Endometrial microvascular endothelial cells (primary cell): ENCODE results near the gene UGT2B15. TPM values are rescaled to one million over a fixed set of nuclear protein-coding genes. Genes with fewer than 3 reads are reported as not detected.
"Not testable (repeated sequence)": the region's sequence is repeated elsewhere in the genome, so short reads cannot be mapped to it uniquely, and the experiment has no call there.

Source experiments
- in situ Hi-C: cut with HindIII; loops from 2 replicates; pipeline ENCODE4 v1.10.0; 2017; ENCODE audit warnings: low sequenced_read_pairs, low pct_unique_long_range_greater_than_20kb; ENCODE audit errors: inconsistent ontology term
- total RNA-seq: library from RNA; depleted of rRNA; stranded (reverse); fragments of >200 nt; gene quantifications from one replicate; pipeline ENCODE4 v1.2.3, GENCODE V29; 2015; ENCODE audit errors: inconsistent ontology term

The UGT2B15 gene
- total RNA-seq, 1 donor from 2014 or later, result not detected

DNA sequence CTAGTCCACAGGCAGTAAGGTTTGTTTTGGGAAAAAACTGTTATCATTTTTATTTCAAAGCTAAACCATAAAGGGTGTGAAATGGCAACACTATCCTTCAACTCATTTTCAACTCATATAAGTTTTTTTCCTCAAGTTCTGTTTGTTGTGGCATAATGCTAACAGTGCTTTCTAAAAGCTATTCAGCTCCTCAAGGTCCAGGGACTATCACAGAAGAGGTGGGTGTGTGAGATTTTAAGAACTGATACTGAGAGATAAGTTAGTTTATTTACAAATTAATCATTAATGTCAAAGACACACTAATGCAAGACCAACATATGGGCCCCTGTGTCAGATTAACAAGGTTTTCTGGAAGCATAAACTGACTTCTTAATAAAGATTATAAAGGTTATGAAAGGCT, 11.8 kb downstream of the UGT2B15 start:
- in situ Hi-C loops, result no loop called here

DNA sequence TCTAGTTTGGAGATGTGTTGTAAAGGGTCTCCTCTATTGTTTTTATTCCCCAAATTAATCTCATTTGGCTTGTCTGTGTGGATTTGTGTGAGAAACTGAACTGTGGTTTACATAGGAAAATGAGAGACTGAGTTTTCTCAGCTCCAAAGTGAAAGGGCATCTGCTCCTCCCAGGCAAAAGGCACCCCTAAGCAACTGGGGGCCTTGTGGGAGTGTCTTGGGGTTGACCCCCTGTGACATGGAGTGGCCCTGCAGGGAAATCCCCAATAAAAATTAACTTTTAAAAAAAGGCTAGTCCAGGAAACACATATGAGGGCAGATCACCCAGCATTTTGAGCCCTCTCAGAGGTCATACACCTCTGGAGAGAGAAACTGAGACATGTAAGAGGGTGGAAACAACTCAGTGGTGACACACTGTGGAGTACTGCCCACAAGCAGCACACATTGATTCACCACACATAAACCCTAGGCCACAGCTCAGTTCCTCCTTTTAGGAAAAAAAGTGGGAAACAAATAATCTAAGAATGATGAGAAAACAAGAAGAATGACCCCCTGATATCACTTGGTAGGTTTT, 13.3 kb downstream of the UGT2B15 start:
- in situ Hi-C loops, result not testable (repeated sequence)

- in situ Hi-C loops, result not testable (repeated sequence)
These were observed 13.9 kb downstream of the UGT2B15 start for GRCh38 chr4:68656445-68656973.

DNA sequence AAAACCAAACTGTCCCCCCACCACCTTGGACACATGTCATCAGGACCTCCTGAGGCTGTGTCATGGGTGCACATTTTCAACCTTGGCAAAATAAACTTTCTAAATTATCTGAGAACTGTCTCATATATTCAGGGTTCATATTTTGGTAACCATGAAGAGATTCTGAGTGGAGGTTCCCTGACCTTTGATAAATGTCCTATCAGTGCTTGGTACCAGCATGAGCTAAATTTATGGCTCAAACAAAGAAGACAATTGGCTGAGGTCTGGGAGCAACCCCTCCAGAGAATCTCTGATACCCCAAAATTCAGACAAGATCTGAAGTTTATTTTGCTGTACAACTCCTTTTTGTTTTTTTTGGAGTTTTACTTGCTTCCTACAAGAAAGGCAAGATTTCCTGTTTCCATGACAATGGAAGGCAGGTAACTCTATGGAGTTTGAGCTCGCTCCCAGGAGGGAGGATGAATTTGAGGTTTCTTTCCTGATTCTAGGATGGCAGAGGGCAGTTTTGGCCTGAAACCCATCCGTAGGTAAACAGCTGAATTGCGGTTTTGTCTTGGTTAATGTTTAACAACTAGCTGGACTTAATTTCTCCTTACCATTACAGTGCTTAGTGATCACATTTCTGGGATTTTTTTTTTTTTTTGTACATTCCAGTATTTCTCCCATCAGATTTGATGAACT, 14.5 kb downstream of the UGT2B15 start:
- in situ Hi-C loops, result no loop called here

DNA sequence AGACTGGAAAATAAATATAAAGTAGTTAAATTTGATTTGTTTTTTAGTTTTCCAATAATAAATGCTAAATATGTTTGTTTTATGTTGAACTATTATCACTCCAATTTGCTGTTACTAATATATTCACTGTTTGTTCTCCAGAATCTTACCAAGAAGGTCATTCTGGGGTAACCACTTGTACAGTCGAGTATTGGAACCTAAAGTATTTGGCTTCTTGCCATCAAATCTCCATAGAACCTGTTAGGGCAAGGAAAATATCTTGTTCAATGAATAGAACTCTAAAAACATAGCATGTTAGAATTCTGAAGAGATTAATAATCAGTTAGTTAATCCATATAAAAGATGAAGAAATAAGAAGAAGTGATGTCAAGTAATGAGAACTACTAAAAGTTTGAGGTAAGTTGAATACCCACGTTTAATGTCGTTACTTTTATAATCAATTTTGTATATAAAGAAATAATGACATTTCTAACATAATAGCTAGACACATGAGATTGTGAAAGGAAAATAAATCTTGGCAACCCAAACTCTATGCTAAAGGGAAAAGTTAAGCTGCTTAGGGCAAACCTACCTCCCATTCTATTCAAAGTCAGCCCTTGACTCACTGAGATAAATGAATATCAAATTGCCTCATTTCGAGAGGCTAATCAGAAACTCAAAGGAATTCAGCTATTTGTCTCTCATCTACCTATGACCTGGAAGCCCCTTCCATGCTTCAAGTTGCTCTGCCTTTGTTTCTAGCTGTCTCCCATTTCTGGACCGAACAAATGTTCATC, 15.3 kb downstream of the UGT2B15 start:
- in situ Hi-C loops, result no loop called here

GRCh38 chr4:68651932-68652331, 18.5 kb downstream of the UGT2B15 start:
- in situ Hi-C loops, result no loop called here

DNA sequence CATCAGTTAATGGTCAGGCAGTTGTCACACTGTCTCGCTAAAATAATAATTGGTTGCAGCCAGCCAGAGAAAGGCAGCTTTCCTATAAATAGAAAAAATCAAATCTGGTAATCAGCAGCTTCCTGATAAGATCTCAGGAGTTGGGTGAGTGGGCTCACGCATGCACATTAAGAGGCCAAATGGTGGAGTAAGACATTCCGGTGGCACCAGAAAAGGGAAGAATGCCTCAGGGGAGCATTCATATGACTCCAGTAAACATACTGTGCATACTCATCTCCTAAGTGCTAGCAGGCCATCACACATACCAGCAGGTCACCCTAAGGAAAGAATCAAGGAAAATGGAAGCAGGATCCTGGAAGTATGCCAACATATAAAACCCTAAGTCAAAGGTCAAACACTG, 40.1 kb downstream of the UGT2B15 start:
- in situ Hi-C loops, result no loop called here

DNA sequence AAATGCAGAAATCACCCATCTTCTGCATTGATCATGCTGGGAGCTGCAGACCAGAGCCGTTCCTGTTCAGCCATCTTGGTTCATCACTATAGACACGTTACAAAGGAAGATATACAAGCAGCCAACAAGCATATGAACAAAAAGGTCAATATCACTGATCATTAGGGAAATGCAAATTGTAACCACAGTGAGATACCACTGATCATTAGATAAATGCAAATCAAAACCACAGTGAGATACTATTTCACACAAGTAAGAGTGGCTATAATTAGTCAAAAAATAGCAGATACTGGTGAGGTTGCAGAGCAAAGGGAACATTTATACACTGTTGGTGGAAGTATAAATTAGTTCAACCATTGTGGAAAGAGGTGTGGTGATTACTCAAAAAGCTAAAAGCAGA, 47.7 kb downstream of the UGT2B15 start:
- in situ Hi-C loops, result not testable (repeated sequence)

GRCh38 chr4:68617003-68617698, 53.3 kb downstream of the UGT2B15 start:
- in situ Hi-C loops, result no loop called here

DNA sequence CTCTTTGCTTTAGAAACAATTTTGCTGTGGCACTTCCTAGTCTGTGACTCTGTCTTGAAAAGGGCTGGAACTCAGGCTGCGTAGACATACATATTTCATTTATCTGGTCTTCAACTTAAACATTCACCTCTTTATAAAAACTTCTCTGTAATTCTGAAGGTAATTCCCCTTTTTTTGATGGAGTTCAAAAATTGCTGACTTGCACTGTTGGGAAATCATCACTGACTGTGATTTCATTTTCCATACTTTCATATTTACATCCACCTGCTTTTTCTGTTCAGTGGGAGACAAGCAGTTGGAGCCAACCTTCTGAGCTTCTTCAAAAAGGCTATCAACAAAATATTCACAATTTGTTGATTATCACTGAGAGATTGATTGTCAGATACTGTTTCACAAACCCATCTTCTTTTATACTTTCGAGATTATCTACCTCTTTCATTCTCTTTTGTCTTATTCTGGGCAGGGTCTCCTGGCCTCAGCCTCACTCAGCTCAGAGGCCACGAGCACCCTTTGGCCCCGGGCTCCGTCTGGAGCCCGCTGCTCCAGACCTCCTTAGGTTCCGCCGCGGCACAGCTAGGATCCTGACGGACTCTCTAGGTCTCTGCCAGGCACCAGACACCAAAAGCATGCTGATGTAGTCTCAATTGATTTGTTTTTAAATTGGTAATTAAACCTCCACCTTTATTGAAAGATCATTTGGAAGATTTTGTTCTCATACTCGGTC, 54.6 kb downstream of the UGT2B15 start:
- in situ Hi-C loops, result no loop called here

DNA sequence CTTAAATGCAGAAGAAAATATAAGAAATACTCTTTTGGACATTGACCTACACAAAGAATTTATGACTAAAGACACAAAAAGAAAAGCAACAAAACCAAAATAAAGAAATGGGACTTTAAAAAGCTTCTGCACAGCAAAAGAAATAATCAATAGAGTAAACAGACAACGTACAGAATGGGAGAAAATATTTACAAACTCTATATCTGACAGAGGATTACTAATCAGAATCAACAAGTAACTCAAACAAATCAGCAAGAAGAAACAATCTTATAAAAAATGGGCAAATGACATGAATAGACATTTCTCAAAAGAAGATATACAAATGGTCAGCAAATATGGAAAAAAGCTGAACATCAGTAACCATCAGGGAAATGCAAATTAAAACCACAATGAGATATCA, 56.7 kb downstream of the UGT2B15 start:
- in situ Hi-C loops, result no loop called here

DNA sequence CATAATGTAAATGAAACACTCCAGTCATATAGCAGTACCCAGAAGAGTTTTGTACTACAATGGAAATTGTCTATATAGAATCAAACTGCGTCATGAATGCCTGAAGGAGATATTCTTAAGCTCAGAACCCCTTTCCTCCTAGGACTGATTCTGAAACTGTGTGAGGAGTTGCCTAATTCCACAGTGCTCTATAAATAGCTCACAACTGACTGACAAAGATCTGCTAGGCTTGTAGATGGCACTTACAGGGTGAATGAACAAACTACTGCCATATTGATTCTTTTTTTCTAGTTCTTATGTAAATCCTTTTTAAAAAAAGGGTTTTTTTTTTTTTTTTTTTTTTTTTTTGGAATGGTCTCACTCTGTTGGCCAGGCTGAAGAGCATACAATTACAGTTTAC, 64.2 kb downstream of the UGT2B15 start:
- in situ Hi-C loops, result no loop called here

- in situ Hi-C loops, result no loop called here
These were observed 71.3 kb downstream of the UGT2B15 start for GRCh38 chr4:68599150-68599549.

GRCh38 chr4:68597482-68597881, 73.0 kb downstream of the UGT2B15 start:
- in situ Hi-C loops, result no loop called here

Other genes with a start within 250 kb of the UGT2B15 start
- gene TMPRSS11E, start 223.2 kb downstream of the UGT2B15 start, total RNA-seq, result not detected
- gene UGT2B17, start 94.3 kb downstream of the UGT2B15 start, total RNA-seq, result not detected
- gene UGT2B10, start 145.3 kb upstream of the UGT2B15 start, total RNA-seq, result not detected